Measurements from ENCODE around the gene DOK6. TPM values are rescaled to one million over a fixed set of nuclear protein-coding genes. Genes with fewer than 3 reads are reported as not detected.
A peak's percentile ranks its signal among the peaks of the same experiment; 100 is the strongest.

Gene DOK6
- total RNA-seq, 1 experiment from 2014 or later = not detected

GRCh38 chr18:69866212-69866611, 465.5 kb downstream of the DOK6 start:
- Histone ChIP-seq H3K4me3 (no peak overlapping the region), H3K4me2 (no peak overlapping the region), H3K4me1 (replicated peaks; ENCODE audit: insufficient read depth) (no peaks in the 10 kb centered on the region), H3K36me3 (ENCODE audit: low read depth) (no peaks in the 10 kb centered on the region), H3K27ac (no peak overlapping the region), H2AFZ (no peak overlapping the region), H3K9me2 (ENCODE audit: insufficient read depth) (peaks cover 3% of the 10 kb centered on the region; the same call in 1 of the 2 replicates), H3K79me2 (ENCODE audit: low read depth) (no peaks in the 10 kb centered on the region), H3F3A (ENCODE audit: insufficient read depth, low read depth) (no peaks in the 10 kb centered on the region), H3K9me3 (ENCODE audit: insufficient read depth, low read depth) (no peaks in the 10 kb centered on the region), H4K20me1 (ENCODE audit: insufficient read depth) (no peaks in the 10 kb centered on the region), H3K27me3 (ENCODE audit: insufficient read depth, low read depth) (no peaks in the 10 kb centered on the region)
- CTCF ChIA-PET = no interaction called here
- intact Hi-C loops (cut with micrococcal nuclease; ENCODE audit: unreplicated experiment) = no loop called here
- no peak for DNase-seq
- POLR2A ChIA-PET (ENCODE audit: unreplicated experiment) = interaction anchor here (0.7 kb wide), 1 partner anchor 133 kb away, joined by 4 read pairs; no protein-coding TSS in a partner anchor
- BruUV-seq (replicated peaks) = no TSS peak
- TF ChIP-seq CTCF (conservative IDR thresholded peaks at IDR 0.05) (no peak), EZH2 (IDR thresholded peaks at IDR 0.05; ENCODE audit: low read depth) (no peak)

GRCh38 chr18:69870736-69871135, 470.0 kb downstream of the DOK6 start:
- H3K27ac ChIP-seq = no peak overlapping the region
- H3K4me3 ChIP-seq = no peak overlapping the region
- H3K36me3 ChIP-seq (ENCODE audit: low read depth) = no peaks in the 10 kb centered on the region
- BruUV-seq (replicated peaks) = no TSS peak
- no peaks in the 10 kb centered on the region for H3K79me2 ChIP-seq (ENCODE audit: low read depth)
- H3K9me3 ChIP-seq (ENCODE audit: insufficient read depth, low read depth) = no peaks in the 10 kb centered on the region
- POLR2A ChIA-PET (ENCODE audit: unreplicated experiment) = no interaction called here
- H4K20me1 ChIP-seq (ENCODE audit: insufficient read depth) = no peaks in the 10 kb centered on the region
- no peaks in the 10 kb centered on the region for H3K27me3 ChIP-seq (ENCODE audit: insufficient read depth, low read depth)
- H2AFZ ChIP-seq = 0 out of 2 replicates have a peak overlapping the region, but pooled peaks have one; percentile 11
- DNase-seq = no peak
- H3K9me2 ChIP-seq (ENCODE audit: insufficient read depth) = peaks cover 3% of the 10 kb centered on the region; the same call in 1 of the 2 replicates
- TF ChIP-seq CTCF (conservative IDR thresholded peaks at IDR 0.05) (no peak), EZH2 (IDR thresholded peaks at IDR 0.05; ENCODE audit: low read depth) (no peak)
- no peaks in the 10 kb centered on the region for H3F3A ChIP-seq (ENCODE audit: insufficient read depth, low read depth)
- intact Hi-C loops (cut with micrococcal nuclease; ENCODE audit: unreplicated experiment) = no loop called here
- no peak overlapping the region for H3K4me2 ChIP-seq
- CTCF ChIA-PET = no interaction called here
- no peaks in the 10 kb centered on the region for H3K4me1 ChIP-seq (replicated peaks; ENCODE audit: insufficient read depth)

GRCh38 chr18:69871363-69871762, 470.7 kb downstream of the DOK6 start:
- Histone ChIP-seq H3K27me3 (ENCODE audit: insufficient read depth, low read depth) (no peaks in the 10 kb centered on the region), H3K79me2 (ENCODE audit: low read depth) (no peaks in the 10 kb centered on the region), H3K4me2 (no peak overlapping the region), H3K4me1 (replicated peaks; ENCODE audit: insufficient read depth) (no peaks in the 10 kb centered on the region), H3K9me2 (ENCODE audit: insufficient read depth) (peaks cover 3% of the 10 kb centered on the region; the same call in 1 of the 2 replicates), H3F3A (ENCODE audit: insufficient read depth, low read depth) (no peaks in the 10 kb centered on the region), H2AFZ (0 out of 2 replicates have a peak overlapping the region, but pooled peaks have one; percentile 11), H4K20me1 (ENCODE audit: insufficient read depth) (no peaks in the 10 kb centered on the region), H3K36me3 (ENCODE audit: low read depth) (no peaks in the 10 kb centered on the region), H3K4me3 (no peak overlapping the region), H3K27ac (no peak overlapping the region), H3K9me3 (ENCODE audit: insufficient read depth, low read depth) (no peaks in the 10 kb centered on the region)
- TF ChIP-seq EZH2 (IDR thresholded peaks at IDR 0.05; ENCODE audit: low read depth) (no peak), CTCF (conservative IDR thresholded peaks at IDR 0.05) (no peak)
- POLR2A ChIA-PET (ENCODE audit: unreplicated experiment) = no interaction called here
- CTCF ChIA-PET = no interaction called here
- intact Hi-C loops (cut with micrococcal nuclease; ENCODE audit: unreplicated experiment) = no loop called here
- no TSS peak for BruUV-seq (replicated peaks)
- DNase-seq = no peak

Data from PC-9 (cell line).